Keratinocyte (primary cell): ENCODE measurements around the gene MLLT3. TPM values are rescaled to one million over a fixed set of nuclear protein-coding genes. Genes with fewer than 3 reads are reported as not detected.

Source experiments
- DNase-seq: peaks from one replicate; pipeline ENCODE4 v3.0.0-alpha.2; 2011; ENCODE audit warnings: low read depth, missing footprints, low spot score
- FAIRE-seq: peaks from 2 replicates; lab custom pipeline; 2011; peaks lifted over from hg19 to GRCh38; lab: Jason Lieb, UNC
- H2AFZ ChIP-seq: 2 replicates; pipeline ENCODE4 v1.6.0; 2012; ENCODE audit warnings: low read length, control low read depth, inconsistent platforms; ENCODE audit not compliant: control insufficient read depth
- H3K27ac ChIP-seq: 2 replicates; pipeline ENCODE4 v1.5.1; 2011; ENCODE audit warnings: low read length; ENCODE audit not compliant: control insufficient read depth, insufficient read depth
- H3K27me3 ChIP-seq: 3 replicates; pipeline ENCODE4 v1.6.0; 2011; ENCODE audit warnings: low read length; ENCODE audit not compliant: control insufficient read depth, insufficient read depth; ENCODE audit errors: extremely low read depth
- H3K36me3 ChIP-seq, 2 experiments: 2 replicates in 1 of 2; 3 replicates in 1 of 2; pipeline ENCODE4 v1.5.1; 2011; ENCODE audit warnings: low read length in 2 of 2, mild to moderate bottlenecking in 1 of 2; ENCODE audit not compliant: control insufficient read depth in 2 of 2, insufficient read depth in 2 of 2; ENCODE audit errors: extremely low read depth in 1 of 2
- H3K4me1 ChIP-seq: 3 replicates; pipeline ENCODE4 v1.5.1; 2011; ENCODE audit warnings: low read length; ENCODE audit not compliant: control insufficient read depth, insufficient read depth; ENCODE audit errors: extremely low read depth
- H3K4me2 ChIP-seq: 3 replicates; pipeline ENCODE4 v1.6.0; 2011; ENCODE audit warnings: low read depth, low read length; ENCODE audit not compliant: control insufficient read depth, insufficient read depth; ENCODE audit errors: extremely low read depth
- H3K4me3 ChIP-seq, 3 experiments: fragments of 200-600 bp in 1 of 3; sonication (generic) in 1 of 3; 2 replicates in 2 of 3; 3 replicates in 1 of 3; pipeline ENCODE4 v1.5.1; 2011 to 2016; ENCODE audit warnings: low read length in 3 of 3, mild to moderate bottlenecking in 3 of 3, control low read depth in 2 of 3, inconsistent platforms in 1 of 3, low read depth in 1 of 3, mixed read lengths in 1 of 3, mixed run types in 1 of 3, moderate library complexity in 1 of 3; ENCODE audit not compliant: control insufficient read depth in 2 of 3, insufficient read depth in 2 of 3; ENCODE audit errors: extremely low read depth in 1 of 3
- H3K79me2 ChIP-seq: 2 replicates; pipeline ENCODE4 v1.6.0; 2012; ENCODE audit warnings: low read length; ENCODE audit not compliant: control insufficient read depth, insufficient read depth
- H3K9ac ChIP-seq: 3 replicates; pipeline ENCODE4 v1.6.0; 2011; ENCODE audit warnings: low read length; ENCODE audit not compliant: control insufficient read depth, insufficient read depth; ENCODE audit errors: extremely low read depth
- H3K9me1 ChIP-seq: 3 replicates; pipeline ENCODE4 v1.6.0; 2011; ENCODE audit warnings: low read length; ENCODE audit not compliant: control insufficient read depth, insufficient read depth; ENCODE audit errors: extremely low read depth
- H3K9me3 ChIP-seq: 2 replicates; pipeline ENCODE4 v1.5.1; 2012; ENCODE audit warnings: low read depth, low read length; ENCODE audit not compliant: control insufficient read depth
- H4K20me1 ChIP-seq: 3 replicates; pipeline ENCODE4 v1.6.0; 2011; ENCODE audit warnings: low read length; ENCODE audit not compliant: control insufficient read depth, insufficient read depth; ENCODE audit errors: extremely low read depth
- EZH2 ChIP-seq: IDR thresholded peaks from one replicate; pipeline ENCODE4 v1.6.1; 2012; ENCODE audit warnings: inconsistent platforms, mild to moderate bottlenecking, low read length, moderate library complexity
- dilution Hi-C: fragments of 300-500 bp; cut with MboI; formaldehyde crosslinking; loops from one replicate; pipeline ENCODE4 v1.7.0; 2020; ENCODE audit warnings: low sequenced_read_pairs; ENCODE audit not compliant: extremely low pct_ligation_motif_present
- polyA plus RNA-seq, 5 experiments: library from polyadenylated mRNA; depleted of rRNA in 3 of 5; stranded (reverse) in 3 of 5; stranded (forward) in 1 of 5; unstranded in 1 of 5; fragments of >200 nt; gene quantifications; 1 replicate in 1 of 5; 2 replicates in 3 of 5; 3 replicates in 1 of 5; pipeline versions ENCODE4 v1.2.1 to v1.2.3, GENCODE V29; 2011 to 2012; ENCODE audit warnings: missing spikeins in 2 of 5, low read depth in 1 of 5, low replicate concordance in 1 of 5
- TF ChIP-seq, protein P1 (sequence below), 3 experiments: IDR thresholded peaks in 1 of 3; conservative IDR thresholded peaks in 1 of 3; optimal IDR thresholded peaks in 1 of 3; 2 replicates in 2 of 3; 3 replicates in 1 of 3; pipeline versions ENCODE3 to v1.5.1; 2011; ENCODE audit warnings: low read length in 3 of 3, mild to moderate bottlenecking in 3 of 3, moderate library complexity in 2 of 3, control low read depth in 1 of 3, inconsistent platforms in 1 of 3; ENCODE audit not compliant: insufficient read depth in 2 of 3; ENCODE audit errors: extremely low read depth in 1 of 3

Gene MLLT3
- polyA plus RNA-seq, 1 donor (not counting 4 experiments of a cell fraction or from before 2014, with no cell fraction given), result 17.0 TPM

DNA sequence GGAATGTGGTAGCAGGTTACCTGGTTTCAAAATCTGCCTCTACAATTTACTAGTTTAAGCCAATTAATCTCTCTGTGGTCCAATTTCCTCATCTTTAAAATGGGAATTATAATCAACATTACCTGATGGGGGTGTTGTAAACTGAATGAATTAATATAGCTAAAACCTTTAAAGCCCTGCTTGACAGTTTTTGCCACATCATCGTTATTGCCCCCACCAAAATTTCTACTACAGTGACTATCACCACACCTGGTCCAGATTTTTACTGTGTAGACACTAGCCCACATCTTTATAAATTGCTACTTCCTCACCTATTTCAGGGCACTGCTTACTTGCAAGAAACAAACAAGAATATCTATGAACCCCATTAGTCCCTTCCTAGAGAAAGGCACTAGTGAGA lies 65.0 kb downstream of the MLLT3 start:
- FAIRE-seq (no peak), DNase-seq (no peak)
- Histone ChIP-seq H3K36me3 (no peaks in the 10 kb centered on the region), H4K20me1 (no peaks in the 10 kb centered on the region), H3K4me3 (no peak overlapping the region), H3K79me2 (peaks cover under 1% of the 10 kb centered on the region), H3K4me1 (peaks cover 32% of the 10 kb centered on the region), H2AFZ (no peak overlapping the region), H3K9me1 (no peaks in the 10 kb centered on the region), H3K9ac (no peak overlapping the region), H3K4me2 (no peak overlapping the region), H3K27me3 (no peaks in the 10 kb centered on the region), H3K27ac (no peak overlapping the region), H3K9me3 (no peaks in the 10 kb centered on the region)
- dilution Hi-C loops, result loop anchor here (10.0 kb wide), 1 partner anchor 48 kb away; no protein-coding TSS in a partner anchor
- TF ChIP-seq EZH2, result no peak
- TF ChIP-seq, protein P1, sequence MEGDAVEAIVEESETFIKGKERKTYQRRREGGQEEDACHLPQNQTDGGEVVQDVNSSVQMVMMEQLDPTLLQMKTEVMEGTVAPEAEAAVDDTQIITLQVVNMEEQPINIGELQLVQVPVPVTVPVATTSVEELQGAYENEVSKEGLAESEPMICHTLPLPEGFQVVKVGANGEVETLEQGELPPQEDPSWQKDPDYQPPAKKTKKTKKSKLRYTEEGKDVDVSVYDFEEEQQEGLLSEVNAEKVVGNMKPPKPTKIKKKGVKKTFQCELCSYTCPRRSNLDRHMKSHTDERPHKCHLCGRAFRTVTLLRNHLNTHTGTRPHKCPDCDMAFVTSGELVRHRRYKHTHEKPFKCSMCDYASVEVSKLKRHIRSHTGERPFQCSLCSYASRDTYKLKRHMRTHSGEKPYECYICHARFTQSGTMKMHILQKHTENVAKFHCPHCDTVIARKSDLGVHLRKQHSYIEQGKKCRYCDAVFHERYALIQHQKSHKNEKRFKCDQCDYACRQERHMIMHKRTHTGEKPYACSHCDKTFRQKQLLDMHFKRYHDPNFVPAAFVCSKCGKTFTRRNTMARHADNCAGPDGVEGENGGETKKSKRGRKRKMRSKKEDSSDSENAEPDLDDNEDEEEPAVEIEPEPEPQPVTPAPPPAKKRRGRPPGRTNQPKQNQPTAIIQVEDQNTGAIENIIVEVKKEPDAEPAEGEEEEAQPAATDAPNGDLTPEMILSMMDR (optimal IDR thresholded peaks at IDR 0.05 in 1 of 3, IDR thresholded peaks at IDR 0.05 in 1 of 3, conservative IDR thresholded peaks at IDR 0.05 in 1 of 3; ENCODE audit: extremely low read depth in 1 of 3, insufficient read depth in 2 of 3, low read length in 3 of 3), result no peak

DNA sequence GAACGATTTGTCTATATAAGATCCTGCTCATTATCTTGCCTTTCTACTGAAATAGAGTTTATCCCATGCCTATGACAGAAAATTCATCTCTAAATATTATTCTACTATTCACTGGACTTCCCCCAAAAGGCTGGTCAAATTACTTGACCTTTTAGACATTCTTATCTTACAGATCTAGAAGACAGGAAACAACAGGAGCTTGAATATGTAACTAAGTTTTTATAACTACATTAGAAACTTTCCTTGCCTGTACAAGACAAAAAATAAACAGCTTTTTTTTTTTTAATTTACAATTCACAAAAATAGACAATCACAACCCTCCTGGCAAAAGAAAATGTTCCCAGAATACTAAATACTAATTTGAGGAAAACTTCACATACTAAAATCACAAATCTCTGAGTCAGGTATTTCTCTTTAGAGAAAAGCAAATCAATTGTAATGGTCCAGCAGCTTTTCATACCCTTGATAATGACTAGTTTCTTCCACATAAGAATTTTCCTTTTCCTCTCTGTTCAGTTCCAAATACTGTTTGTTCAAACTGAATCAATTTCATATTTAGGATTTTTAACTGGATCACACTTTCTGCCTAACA lies 68.6 kb downstream of the MLLT3 start:
- no peaks in the 10 kb centered on the region for H3K9me1 ChIP-seq
- no peak overlapping the region for H2AFZ ChIP-seq
- H3K4me1 ChIP-seq, result peaks cover 43% of the 10 kb centered on the region
- no peak for FAIRE-seq
- H3K4me2 ChIP-seq, result no peak overlapping the region
- H3K79me2 ChIP-seq, result peaks cover 2% of the 10 kb centered on the region
- H3K9me3 ChIP-seq, result no peaks in the 10 kb centered on the region
- no peak overlapping the region for H3K9ac ChIP-seq
- DNase-seq, result no peak
- dilution Hi-C loops, result loop anchor here (10.0 kb wide), 1 partner anchor 51 kb away; no protein-coding TSS in a partner anchor
- H4K20me1 ChIP-seq, result no peaks in the 10 kb centered on the region
- no peak overlapping the region for H3K4me3 ChIP-seq
- no peaks in the 10 kb centered on the region for H3K27me3 ChIP-seq
- H3K27ac ChIP-seq, result peak overlapping the region; percentile 13
- TF ChIP-seq, protein P1 (optimal IDR thresholded peaks at IDR 0.05 in 1 of 3, IDR thresholded peaks at IDR 0.05 in 1 of 3, conservative IDR thresholded peaks at IDR 0.05 in 1 of 3; ENCODE audit: extremely low read depth in 1 of 3, insufficient read depth in 2 of 3, low read length in 3 of 3), result no peak
- TF ChIP-seq EZH2, result no peak
- H3K36me3 ChIP-seq, result no peaks in the 10 kb centered on the region
